LNCAP (cell line): Measurements from ENCODE around the gene BST2.

Experiments used
- CTCF ChIP-seq: fragments of 450-650 bp; IDR thresholded peaks from 2 replicates; pipeline ENCODE4 v1.5.1; 2017; ENCODE audit warnings: mild to moderate bottlenecking

Gene BST2

GRCh38 chr19:17357724-17358123 lies 47.7 kb downstream of the BST2 start:
- TF ChIP-seq CTCF, result no peak

GRCh38 chr19:17357078-17357666 lies 48.3 kb downstream of the BST2 start:
- no peak for TF ChIP-seq CTCF

GRCh38 chr19:17353386-17353785 lies 52.0 kb downstream of the BST2 start:
- no peak for TF ChIP-seq CTCF
